Hepatocyte (in vitro differentiated cells): Measurements from ENCODE around the gene TMPRSS2.

Experiments
- CTCF ChIP-seq: fragments of 200-600 bp; sonication (generic); IDR thresholded peaks from 2 replicates; pipeline ENCODE4 v1.5.1; 2016; ENCODE audit warnings: antibody characterized with exemption, mild to moderate bottlenecking; ENCODE audit not compliant: poor library complexity
- EZH2 ChIP-seq: fragments of 200-600 bp; sonication (generic); IDR thresholded peaks from 2 replicates; pipeline ENCODE4 v1.6.1; 2016; ENCODE audit warnings: antibody characterized with exemption, mild to moderate bottlenecking, borderline replicate concordance

DNA sequence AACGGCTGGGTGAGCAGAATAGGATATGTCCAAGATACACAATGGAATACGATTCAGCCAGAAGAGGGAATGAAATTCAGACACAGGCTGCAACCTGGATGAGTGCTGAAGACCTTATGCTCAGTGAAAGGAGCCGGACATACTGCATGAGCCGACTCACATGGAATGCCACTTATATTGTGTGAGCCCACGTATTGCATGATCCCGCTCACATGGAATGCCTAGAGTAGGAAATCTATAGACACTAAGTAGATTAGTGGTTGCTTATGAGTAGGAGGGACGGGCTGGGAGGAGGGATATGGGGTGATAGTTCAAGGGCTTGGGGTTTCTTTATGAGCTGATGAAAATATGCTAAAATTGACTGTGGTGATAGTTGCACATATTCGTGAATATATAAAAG, 26.8 kb downstream of the TMPRSS2 start:
- TF ChIP-seq EZH2 = no peak
- TF ChIP-seq CTCF = no peak
